Smooth muscle cell (in vitro differentiated cells): ENCODE data around the gene FAM168B. TPM values are rescaled to one million over a fixed set of nuclear protein-coding genes. Genes with fewer than 3 reads are reported as not detected.

Experiments
- DNase-seq: peaks from one replicate; lab custom pipeline; 2025; ENCODE audit not compliant: unreplicated experiment; lab: John Stamatoyannopoulos, UW
- H2AFZ ChIP-seq: fragments of 200-600 bp; sonication (generic); 2 replicates; pipeline ENCODE4 v1.6.0; 2016; ENCODE audit warnings: antibody characterized with exemption, low read depth, mild to moderate bottlenecking
- H3F3A ChIP-seq: fragments of 200-600 bp; sonication (generic); 2 replicates; pipeline ENCODE4 v1.6.0; 2017; ENCODE audit warnings: antibody characterized with exemption, low read depth
- H3K27ac ChIP-seq: fragments of 200-600 bp; sonication (generic); 2 replicates; pipeline ENCODE4 v1.5.1; 2016; ENCODE audit warnings: low read depth, mild to moderate bottlenecking
- H3K27me3 ChIP-seq: fragments of 200-600 bp; sonication (generic); 2 replicates; pipeline ENCODE4 v1.6.1; 2016; ENCODE audit warnings: low read depth, mild to moderate bottlenecking
- H3K36me3 ChIP-seq: fragments of 200-600 bp; sonication (generic); 2 replicates; pipeline ENCODE4 v1.5.1; 2016; ENCODE audit warnings: low read depth
- H3K4me1 ChIP-seq: fragments of 200-600 bp; sonication (generic); 2 replicates; pipeline ENCODE4 v1.5.1; 2016; ENCODE audit warnings: low read depth
- H3K4me2 ChIP-seq: fragments of 200-600 bp; sonication (generic); 2 replicates; pipeline ENCODE4 v1.6.0; 2016; ENCODE audit warnings: mild to moderate bottlenecking
- H3K4me3 ChIP-seq: fragments of 200-600 bp; sonication (generic); 2 replicates; pipeline ENCODE4 v1.5.1; 2016; ENCODE audit warnings: mild to moderate bottlenecking
- H3K79me2 ChIP-seq: fragments of 200-600 bp; sonication (generic); 2 replicates; pipeline ENCODE4 v1.6.0; 2016; ENCODE audit warnings: low read depth, mild to moderate bottlenecking
- H3K9ac ChIP-seq: fragments of 200-600 bp; sonication (generic); 2 replicates; pipeline ENCODE4 v1.6.0; 2016; ENCODE audit warnings: low read depth
- H3K9me3 ChIP-seq: fragments of 200-600 bp; sonication (generic); replicated peaks from 2 replicates; pipeline ENCODE4 v1.5.1; 2016; ENCODE audit warnings: low read depth
- H4K20me1 ChIP-seq: fragments of 200-600 bp; sonication (generic); 2 replicates; pipeline ENCODE4 v1.6.0; 2016; ENCODE audit warnings: low read depth
- WGBS: methylation state at CpG from one replicate; pipeline ENCODE4 v1.1.7; 2016; ENCODE audit warnings: low lambda C conversion rate; 5-methylcytosine and 5-hydroxymethylcytosine counted together
- polyA plus RNA-seq: library from polyadenylated mRNA; unstranded; fragments of >200 nt; fragmentation: Nextera tagmentation; extraction: Ambion mirVana; gene quantifications from 2 replicates; pipeline ENCODE4 v1.2.1, GENCODE V29; 2016
- total RNA-seq: library from RNA; depleted of rRNA; stranded (reverse); fragments of >200 nt; gene quantifications from 2 replicates; pipeline ENCODE4 v1.2.3, GENCODE V29; 2014
- TF ChIP-seq, protein P1 (sequence below): fragments of 200-600 bp; sonication (generic); IDR thresholded peaks from 2 replicates; pipeline ENCODE4 v1.5.1; 2017; ENCODE audit warnings: borderline replicate concordance, mild to moderate bottlenecking, antibody characterized with exemption; ENCODE audit not compliant: insufficient read depth, poor library complexity, severe bottlenecking

Gene FAM168B
- total and polyA plus RNA-seq, 2 experiments from 2014 or later: 46.6 to 113 TPM

DNA sequence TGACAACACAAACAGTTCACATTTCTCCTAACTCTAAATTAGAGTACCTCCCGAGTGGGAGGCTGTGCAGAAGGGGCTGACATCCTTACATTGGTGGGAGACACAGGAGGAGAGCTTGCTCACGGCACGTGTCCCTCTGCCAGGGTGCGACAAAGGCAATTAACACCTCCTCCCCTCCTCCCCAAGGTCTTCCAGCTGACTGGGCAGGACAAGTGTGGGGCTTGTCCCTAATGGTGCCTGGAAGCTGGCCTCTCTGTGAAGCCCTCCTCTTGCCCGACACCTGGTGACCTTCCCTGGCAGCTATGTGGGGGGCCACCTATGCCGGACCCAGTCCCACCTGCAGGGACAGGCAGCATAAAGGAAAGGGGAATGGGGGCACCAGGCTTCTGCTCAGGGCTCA lies 57.0 kb downstream of the FAM168B start:
- Histone ChIP-seq H2AFZ (no peak overlapping the region), H4K20me1 (peaks cover 4% of the 10 kb centered on the region), H3K27ac (no peak overlapping the region), H3K27me3 (no peaks in the 10 kb centered on the region), H3K4me3 (no peak overlapping the region), H3K4me1 (peaks cover 16% of the 10 kb centered on the region), H3K79me2 (no peaks in the 10 kb centered on the region), H3K9me3 (no peaks in the 10 kb centered on the region), H3F3A (no peaks in the 10 kb centered on the region), H3K4me2 (peak overlapping the region; percentile 94), H3K36me3 (no peaks in the 10 kb centered on the region), H3K9ac (no peak overlapping the region)
- 71% methylated on average over 6 of the region's 6 CpGs for WGBS
- TF ChIP-seq, protein P1, sequence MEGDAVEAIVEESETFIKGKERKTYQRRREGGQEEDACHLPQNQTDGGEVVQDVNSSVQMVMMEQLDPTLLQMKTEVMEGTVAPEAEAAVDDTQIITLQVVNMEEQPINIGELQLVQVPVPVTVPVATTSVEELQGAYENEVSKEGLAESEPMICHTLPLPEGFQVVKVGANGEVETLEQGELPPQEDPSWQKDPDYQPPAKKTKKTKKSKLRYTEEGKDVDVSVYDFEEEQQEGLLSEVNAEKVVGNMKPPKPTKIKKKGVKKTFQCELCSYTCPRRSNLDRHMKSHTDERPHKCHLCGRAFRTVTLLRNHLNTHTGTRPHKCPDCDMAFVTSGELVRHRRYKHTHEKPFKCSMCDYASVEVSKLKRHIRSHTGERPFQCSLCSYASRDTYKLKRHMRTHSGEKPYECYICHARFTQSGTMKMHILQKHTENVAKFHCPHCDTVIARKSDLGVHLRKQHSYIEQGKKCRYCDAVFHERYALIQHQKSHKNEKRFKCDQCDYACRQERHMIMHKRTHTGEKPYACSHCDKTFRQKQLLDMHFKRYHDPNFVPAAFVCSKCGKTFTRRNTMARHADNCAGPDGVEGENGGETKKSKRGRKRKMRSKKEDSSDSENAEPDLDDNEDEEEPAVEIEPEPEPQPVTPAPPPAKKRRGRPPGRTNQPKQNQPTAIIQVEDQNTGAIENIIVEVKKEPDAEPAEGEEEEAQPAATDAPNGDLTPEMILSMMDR: no peak
- no peak for DNase-seq

DNA sequence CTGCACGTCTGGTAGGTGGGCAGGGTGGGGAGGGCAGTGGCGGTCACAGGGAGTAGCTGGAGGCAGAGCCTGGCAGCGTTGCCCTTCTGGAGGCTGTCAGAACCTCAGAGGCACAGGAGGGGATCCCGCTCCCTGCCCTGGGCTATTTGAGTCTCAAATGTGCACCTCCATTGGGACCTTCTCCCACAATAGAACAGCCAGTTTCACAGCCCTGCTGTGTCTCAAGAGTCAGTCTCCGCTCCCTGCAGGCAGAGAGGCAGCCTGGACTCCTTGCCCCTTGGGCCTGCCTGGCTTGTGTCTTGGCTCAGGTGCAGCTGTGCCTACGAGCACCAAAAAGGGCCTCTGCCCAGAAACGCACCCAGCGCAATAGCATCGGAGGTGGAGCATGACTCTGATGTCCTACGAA lies 57.4 kb downstream of the FAM168B start:
- no peaks in the 10 kb centered on the region for H3K27me3 ChIP-seq
- H3K4me1 ChIP-seq: peaks cover 16% of the 10 kb centered on the region
- no peak overlapping the region for H3K9ac ChIP-seq
- H3K4me3 ChIP-seq: peak overlapping the region; percentile 52
- no peak for DNase-seq
- no peaks in the 10 kb centered on the region for H3F3A ChIP-seq
- H3K27ac ChIP-seq: no peak overlapping the region
- 84% methylated on average over 8 of the region's 10 CpGs for whole genome bisulfite sequencing
- H4K20me1 ChIP-seq: peaks cover 4% of the 10 kb centered on the region
- H2AFZ ChIP-seq: no peak overlapping the region
- H3K9me3 ChIP-seq: no peaks in the 10 kb centered on the region
- H3K36me3 ChIP-seq: no peaks in the 10 kb centered on the region
- no peaks in the 10 kb centered on the region for H3K79me2 ChIP-seq
- TF ChIP-seq, protein P1: no peak
- peak overlapping the region; percentile 94 for H3K4me2 ChIP-seq

GRCh38 chr2:131035112-131035825 lies 58.0 kb downstream of the FAM168B start:
- H2AFZ ChIP-seq: no peak overlapping the region
- no peak for DNase-seq
- no peaks in the 10 kb centered on the region for H3F3A ChIP-seq
- H3K4me1 ChIP-seq: peaks cover 16% of the 10 kb centered on the region
- TF ChIP-seq, protein P1: no peak
- H3K36me3 ChIP-seq: no peaks in the 10 kb centered on the region
- no peaks in the 10 kb centered on the region for H3K27me3 ChIP-seq
- H3K79me2 ChIP-seq: no peaks in the 10 kb centered on the region
- peaks cover 4% of the 10 kb centered on the region for H4K20me1 ChIP-seq
- H3K9ac ChIP-seq: no peak overlapping the region
- H3K9me3 ChIP-seq: no peaks in the 10 kb centered on the region
- H3K4me3 ChIP-seq: peak overlapping the region; percentile 52
- 16% methylated on average over 45 of the region's 65 CpGs for WGBS
- no peak overlapping the region for H3K27ac ChIP-seq
- peak overlapping the region; percentile 94 for H3K4me2 ChIP-seq
